ENCODE results near the gene PIP5KL1.

The PIP5KL1 gene

DNA sequence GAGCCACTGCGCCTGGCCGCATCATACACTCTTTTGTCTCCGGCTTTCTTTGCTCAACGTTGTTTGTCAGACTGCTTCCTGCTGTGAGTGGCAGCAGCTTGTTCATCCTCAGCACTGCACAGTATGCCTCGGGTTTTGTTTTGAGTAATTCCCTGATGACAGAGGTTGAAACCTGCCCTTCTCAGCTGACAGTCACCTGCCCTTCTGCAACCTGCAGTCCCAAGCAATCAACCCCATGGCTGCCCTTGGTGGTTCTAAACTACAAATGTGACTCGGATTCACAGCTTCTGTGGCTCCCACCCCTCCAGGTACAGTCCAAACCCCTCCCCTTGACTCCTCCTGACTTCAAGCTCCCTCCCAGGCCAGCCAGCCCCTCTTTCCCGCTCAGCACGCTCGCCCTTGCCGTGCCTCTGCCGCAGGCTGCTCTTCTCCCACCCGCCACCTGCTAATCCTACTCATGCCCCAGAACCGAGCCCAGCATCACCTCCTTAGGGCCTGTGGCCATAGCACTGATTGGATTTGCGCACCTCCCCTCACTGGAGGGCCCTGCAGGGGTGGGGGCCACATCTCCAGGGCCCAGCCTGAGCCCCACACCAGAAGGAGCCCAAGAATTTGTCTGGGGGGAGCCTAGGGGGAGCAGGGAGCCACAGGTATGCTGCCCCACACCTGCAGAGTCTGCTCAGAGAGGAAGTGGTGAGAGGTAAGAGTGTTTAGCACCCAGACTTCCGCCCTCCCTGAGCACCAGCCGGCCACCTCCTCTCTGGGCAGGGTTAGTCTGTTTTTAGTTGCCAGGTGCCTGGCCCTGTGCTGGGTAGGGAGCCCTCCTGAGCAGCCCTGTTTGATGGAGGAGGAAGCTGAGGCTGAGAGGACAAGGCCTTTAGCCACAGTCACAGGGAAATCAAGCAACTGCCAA is 40.1 kb upstream of the PIP5KL1 start:
- peak overlapping the region; percentile 67 for H3K9ac ChIP-seq (ENCODE audit: low read length)
- peak overlapping the region; percentile 85 for H3K4me2 ChIP-seq (ENCODE audit: low read length)
- TF ChIP-seq EZH2phosphoT487 (IDR thresholded peaks at IDR 0.05; ENCODE audit: low read depth) = no peak
- TF ChIP-seq, protein P1, sequence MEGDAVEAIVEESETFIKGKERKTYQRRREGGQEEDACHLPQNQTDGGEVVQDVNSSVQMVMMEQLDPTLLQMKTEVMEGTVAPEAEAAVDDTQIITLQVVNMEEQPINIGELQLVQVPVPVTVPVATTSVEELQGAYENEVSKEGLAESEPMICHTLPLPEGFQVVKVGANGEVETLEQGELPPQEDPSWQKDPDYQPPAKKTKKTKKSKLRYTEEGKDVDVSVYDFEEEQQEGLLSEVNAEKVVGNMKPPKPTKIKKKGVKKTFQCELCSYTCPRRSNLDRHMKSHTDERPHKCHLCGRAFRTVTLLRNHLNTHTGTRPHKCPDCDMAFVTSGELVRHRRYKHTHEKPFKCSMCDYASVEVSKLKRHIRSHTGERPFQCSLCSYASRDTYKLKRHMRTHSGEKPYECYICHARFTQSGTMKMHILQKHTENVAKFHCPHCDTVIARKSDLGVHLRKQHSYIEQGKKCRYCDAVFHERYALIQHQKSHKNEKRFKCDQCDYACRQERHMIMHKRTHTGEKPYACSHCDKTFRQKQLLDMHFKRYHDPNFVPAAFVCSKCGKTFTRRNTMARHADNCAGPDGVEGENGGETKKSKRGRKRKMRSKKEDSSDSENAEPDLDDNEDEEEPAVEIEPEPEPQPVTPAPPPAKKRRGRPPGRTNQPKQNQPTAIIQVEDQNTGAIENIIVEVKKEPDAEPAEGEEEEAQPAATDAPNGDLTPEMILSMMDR (IDR thresholded peaks at IDR 0.05; ENCODE audit: low read depth, low read length) = no peak
- peak overlapping the region; percentile 96 for H3K27ac ChIP-seq (ENCODE audit: low read length)
- peaks cover 59% of the 10 kb centered on the region for H3K79me2 ChIP-seq (ENCODE audit: low read length)
- peaks cover 4% of the 10 kb centered on the region for H3K36me3 ChIP-seq (replicated peaks; ENCODE audit: low read depth, low read length)
- H3K27me3 ChIP-seq (ENCODE audit: low read depth, low read length) = no peaks in the 10 kb centered on the region
- H2AFZ ChIP-seq (ENCODE audit: low read depth, low read length) = no peak overlapping the region
- H3K4me3 ChIP-seq (ENCODE audit: low read length) = peak overlapping the region; percentile 66
- peaks cover 2% of the 10 kb centered on the region; the same call in 1 of the 2 replicates for H4K20me1 ChIP-seq (ENCODE audit: insufficient read depth, low read length)
- H3K4me1 ChIP-seq (ENCODE audit: low read length) = peaks cover 71% of the 10 kb centered on the region
- H3K9me3 ChIP-seq (ENCODE audit: insufficient read depth, low read length) = no peaks in the 10 kb centered on the region

DNA sequence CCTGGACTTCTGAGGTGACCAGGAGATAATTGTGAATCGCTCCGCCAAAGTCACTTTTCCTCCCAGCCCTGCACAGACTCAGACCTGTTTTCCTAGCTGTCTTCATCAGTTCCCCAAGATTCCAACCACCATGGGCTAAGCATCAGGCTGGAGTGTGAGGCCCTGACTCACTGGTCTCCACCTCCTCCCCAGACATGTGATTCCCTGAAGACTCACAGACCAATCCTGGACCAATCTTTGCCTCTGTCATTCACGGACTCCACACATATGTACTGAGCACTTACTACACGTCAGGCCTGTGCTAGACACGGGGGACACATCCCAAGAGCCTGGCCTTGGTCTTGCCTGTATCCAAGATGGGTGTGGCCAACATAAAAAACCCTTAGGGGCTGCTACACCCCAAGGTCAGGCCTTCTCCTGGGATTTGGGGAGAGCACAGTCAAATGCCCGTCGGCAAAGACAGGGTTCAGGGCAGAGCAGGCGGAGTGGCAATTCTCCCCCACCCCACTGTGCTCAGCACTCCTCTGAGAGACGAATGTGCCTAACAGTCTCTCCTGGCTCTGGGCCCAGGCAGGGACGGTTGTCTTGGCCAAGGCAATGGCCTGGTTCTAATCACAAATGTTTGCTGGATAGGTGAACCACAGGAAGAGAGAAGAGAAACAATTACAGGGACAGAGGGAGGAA is 38.3 kb upstream of the PIP5KL1 start:
- Histone ChIP-seq H3K27ac (ENCODE audit: low read length) (peak overlapping the region; percentile 96), H4K20me1 (ENCODE audit: insufficient read depth, low read length) (no peaks in the 10 kb centered on the region; the same call in 1 of the 2 replicates), H3K27me3 (ENCODE audit: low read depth, low read length) (no peaks in the 10 kb centered on the region), H2AFZ (ENCODE audit: low read depth, low read length) (no peak overlapping the region), H3K4me3 (ENCODE audit: low read length) (peak overlapping the region; percentile 66), H3K9me3 (ENCODE audit: insufficient read depth, low read length) (no peaks in the 10 kb centered on the region), H3K4me1 (ENCODE audit: low read length) (peaks cover 86% of the 10 kb centered on the region), H3K36me3 (replicated peaks; ENCODE audit: low read depth, low read length) (peaks cover 4% of the 10 kb centered on the region), H3K79me2 (ENCODE audit: low read length) (peaks cover 67% of the 10 kb centered on the region), H3K9ac (ENCODE audit: low read length) (peak overlapping the region; percentile 62), H3K4me2 (ENCODE audit: low read length) (peak overlapping the region; percentile 85)
- TF ChIP-seq, protein P1 (IDR thresholded peaks at IDR 0.05; ENCODE audit: low read depth, low read length) = no peak
- TF ChIP-seq EZH2phosphoT487 (IDR thresholded peaks at IDR 0.05; ENCODE audit: low read depth) = no peak

DNA sequence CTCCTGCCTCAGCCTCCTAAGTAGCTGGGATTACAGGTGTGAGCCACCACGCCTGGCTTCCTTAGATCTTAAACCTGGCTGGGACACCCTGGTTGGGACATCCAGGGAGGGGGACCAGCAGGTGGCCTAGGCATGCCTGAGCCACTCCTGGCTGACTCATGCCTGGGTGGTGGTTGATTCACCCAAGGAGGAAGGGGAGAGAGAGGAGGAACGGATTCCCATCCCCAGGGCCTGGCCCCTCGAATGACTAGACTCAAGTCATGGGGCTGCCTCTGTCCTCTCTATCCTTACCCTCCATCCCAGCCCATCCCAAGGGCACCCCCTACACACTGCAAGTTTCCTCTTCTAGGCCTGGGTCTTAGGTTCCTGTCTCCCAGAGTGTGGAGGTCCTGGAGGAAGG is 37.5 kb upstream of the PIP5KL1 start:
- peaks cover 66% of the 10 kb centered on the region for H3K79me2 ChIP-seq (ENCODE audit: low read length)
- no peak overlapping the region for H3K4me3 ChIP-seq (ENCODE audit: low read length)
- no peak for TF ChIP-seq EZH2phosphoT487 (IDR thresholded peaks at IDR 0.05; ENCODE audit: low read depth)
- TF ChIP-seq, protein P1 (IDR thresholded peaks at IDR 0.05; ENCODE audit: low read depth, low read length) = no peak
- no peak overlapping the region for H3K27ac ChIP-seq (ENCODE audit: low read length)
- H3K36me3 ChIP-seq (replicated peaks; ENCODE audit: low read depth, low read length) = peaks cover 4% of the 10 kb centered on the region
- H3K4me1 ChIP-seq (ENCODE audit: low read length) = peaks cover 94% of the 10 kb centered on the region
- no peak overlapping the region for H3K9ac ChIP-seq (ENCODE audit: low read length)
- H3K27me3 ChIP-seq (ENCODE audit: low read depth, low read length) = no peaks in the 10 kb centered on the region
- no peak overlapping the region for H2AFZ ChIP-seq (ENCODE audit: low read depth, low read length)
- H4K20me1 ChIP-seq (ENCODE audit: insufficient read depth, low read length) = peaks cover under 1% of the 10 kb centered on the region; the same call in 1 of the 2 replicates
- H3K4me2 ChIP-seq (ENCODE audit: low read length) = no peak overlapping the region
- no peaks in the 10 kb centered on the region for H3K9me3 ChIP-seq (ENCODE audit: insufficient read depth, low read length)

Measured in OCI-LY3 (cell line).